ENCODE results near the gene DTNB.

The DTNB gene

DNA sequence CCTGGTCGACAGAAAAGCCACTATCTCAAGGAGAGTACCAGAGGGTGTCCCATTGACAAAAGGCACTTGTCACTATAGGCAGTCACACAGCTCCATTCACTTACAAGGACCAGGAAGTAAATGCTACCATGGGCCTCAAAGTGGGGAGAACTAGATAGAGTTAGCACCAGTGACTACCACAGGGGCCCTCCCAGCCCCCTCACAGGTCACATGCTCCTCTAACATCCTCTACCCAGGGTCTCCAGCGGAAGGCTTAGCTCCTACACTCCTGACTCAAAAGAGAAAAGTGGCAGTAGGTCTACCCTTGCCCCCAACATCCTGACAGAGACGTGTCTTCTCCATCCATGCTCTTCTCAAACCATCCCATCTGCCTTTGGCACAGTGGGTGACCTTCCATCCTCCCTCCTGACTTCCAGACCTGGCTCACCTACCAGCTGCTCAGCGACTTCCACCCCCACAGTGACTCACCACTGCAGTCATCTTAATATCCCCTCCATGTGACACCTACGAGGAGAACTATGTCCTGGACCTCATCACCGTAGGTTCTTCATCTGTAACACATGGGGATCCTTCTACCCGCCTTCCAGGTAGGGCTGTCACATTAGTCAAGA is 326.1 kb downstream of the DTNB start:
- Histone ChIP-seq H3K4me1 (peaks cover 11 to 33% (median 19%) of the 10 kb centered on the region in 10 experiments), H3K27me3 (no peaks in the 10 kb centered on the region), H3K9ac (no peak overlapping the region), H3K36me3 (no peaks in the 10 kb centered on the region), H3K9me3 (replicated peaks in 1 of 11) (peaks cover 0 to 16% (median 5%) of the 10 kb centered on the region in 11 experiments; a peak in 14 of 22 replicates), H4K20me1 (0 out of 22 replicates have a peak, but pooled peaks cover 0 to 3% (median 0%) of the 10 kb centered on the region in 11 experiments), H3K4me2 (peak overlapping the region in 1 of 11 experiments; percentile 10; a peak in 1 of 22 replicates), H3K4me3 (no peak overlapping the region), H3K27ac (no peak overlapping the region)
- no peak for TF ChIP-seq Cebpa-rat (IDR thresholded peaks at IDR 0.05)

DNA sequence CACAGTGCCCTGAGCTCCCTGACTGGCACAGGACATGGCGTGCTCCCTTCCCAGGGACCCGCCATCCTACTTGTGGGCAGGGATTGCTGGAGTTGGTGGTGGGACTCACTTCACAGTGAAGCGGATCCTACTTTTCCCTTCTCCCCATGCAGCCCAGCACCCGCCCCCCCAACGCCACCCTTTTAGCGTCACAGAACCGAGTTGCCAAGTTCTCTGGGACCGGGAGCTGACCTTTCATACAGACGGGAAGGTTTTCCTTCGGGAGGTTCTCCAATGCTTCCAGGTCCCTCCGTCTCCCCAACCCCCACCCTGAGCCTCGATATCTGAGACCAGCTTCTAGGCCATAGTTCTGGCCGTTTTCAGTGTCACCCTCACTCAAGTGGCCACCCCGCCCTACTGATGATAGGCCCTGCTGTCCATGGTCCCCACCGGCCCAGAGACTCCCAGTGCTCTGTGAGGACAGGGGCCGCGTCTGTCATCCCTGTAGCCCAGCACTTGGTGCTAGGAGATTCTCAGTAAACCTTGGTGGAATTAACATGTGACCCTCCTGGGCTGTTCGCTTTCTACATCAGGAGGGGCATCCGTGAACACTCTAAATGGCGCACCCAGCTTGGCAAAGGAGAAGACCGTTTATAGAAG is 330.1 kb downstream of the DTNB start:
- Histone ChIP-seq H3K36me3 (peaks cover 0 to 6% (median 0%) of the 10 kb centered on the region in 11 experiments; a peak in 2 of 22 replicates), H3K4me3 (no peak overlapping the region), H3K4me1 (peaks cover 25 to 35% (median 28%) of the 10 kb centered on the region in 10 experiments), H3K27me3 (no peaks in the 10 kb centered on the region), H3K27ac (no peak overlapping the region), H3K9me3 (replicated peaks in 1 of 11) (no peaks in the 10 kb centered on the region), H4K20me1 (peaks cover 16 to 23% (median 21%) of the 10 kb centered on the region in 11 experiments), H3K9ac (no peak overlapping the region), H3K4me2 (peak overlapping the region in 9 of 11 experiments; percentile 69 to 97 (median 84); a peak in 13 of 22 replicates)
- TF ChIP-seq Cebpa-rat (IDR thresholded peaks at IDR 0.05), result no peak

DNA sequence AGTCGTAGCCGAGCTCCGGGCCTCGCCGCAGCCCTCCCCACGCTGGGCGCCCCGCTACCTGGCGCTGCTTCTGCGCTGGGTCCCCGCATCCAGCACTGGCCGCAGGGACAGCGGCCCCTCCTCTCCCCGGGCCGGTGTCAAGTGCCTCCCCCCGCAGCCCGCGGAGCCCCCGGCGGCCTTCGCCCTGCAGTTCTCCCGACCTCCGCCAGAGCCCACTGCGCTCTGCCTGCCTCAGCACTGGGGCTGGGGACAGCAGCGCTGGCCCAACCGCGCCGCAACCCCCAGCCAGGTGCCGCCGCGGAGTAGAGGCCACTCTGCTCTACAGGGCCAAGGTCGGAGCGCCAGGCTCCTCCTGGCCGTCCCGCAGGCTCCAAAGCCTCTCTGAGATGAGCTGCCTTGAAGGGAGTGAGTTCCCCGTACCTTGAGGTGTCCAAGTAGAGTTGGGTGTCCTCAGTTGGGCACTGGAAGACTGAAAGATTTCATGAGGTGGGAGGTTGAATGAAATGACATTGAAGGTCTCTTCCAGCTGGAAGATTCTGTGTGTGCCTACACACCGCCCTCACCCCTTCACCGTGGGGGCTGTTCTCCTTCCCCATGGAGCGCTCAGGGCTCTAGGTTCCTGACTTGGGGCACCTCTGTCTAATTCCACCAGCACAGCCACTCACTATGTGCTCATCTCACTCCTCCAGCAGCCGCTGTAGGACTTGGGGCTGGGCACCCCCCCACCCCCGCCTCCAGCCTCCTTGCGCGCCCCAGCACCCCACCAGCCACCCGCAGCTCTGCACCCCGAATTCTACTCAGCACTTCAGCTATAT is 330.8 kb downstream of the DTNB start:
- H3K9ac ChIP-seq, result peak overlapping the region; percentile 85 to 95 (median 86)
- no peak for TF ChIP-seq Cebpa-rat (IDR thresholded peaks at IDR 0.05)
- peak overlapping the region; percentile 77 to 88 (median 83) for H3K27ac ChIP-seq
- peaks cover 24 to 30% (median 29%) of the 10 kb centered on the region in 11 experiments for H4K20me1 ChIP-seq
- peaks cover 0 to 8% (median 0%) of the 10 kb centered on the region in 11 experiments; a peak in 3 of 22 replicates for H3K36me3 ChIP-seq
- H3K4me1 ChIP-seq, result peaks cover 32 to 42% (median 35%) of the 10 kb centered on the region in 10 experiments
- H3K4me3 ChIP-seq, result peak overlapping the region; percentile 75 to 96 (median 88)
- H3K9me3 ChIP-seq (replicated peaks in 1 of 11), result no peaks in the 10 kb centered on the region
- peak overlapping the region; percentile 69 to 97 (median 88) for H3K4me2 ChIP-seq
- no peaks in the 10 kb centered on the region for H3K27me3 ChIP-seq

DNA sequence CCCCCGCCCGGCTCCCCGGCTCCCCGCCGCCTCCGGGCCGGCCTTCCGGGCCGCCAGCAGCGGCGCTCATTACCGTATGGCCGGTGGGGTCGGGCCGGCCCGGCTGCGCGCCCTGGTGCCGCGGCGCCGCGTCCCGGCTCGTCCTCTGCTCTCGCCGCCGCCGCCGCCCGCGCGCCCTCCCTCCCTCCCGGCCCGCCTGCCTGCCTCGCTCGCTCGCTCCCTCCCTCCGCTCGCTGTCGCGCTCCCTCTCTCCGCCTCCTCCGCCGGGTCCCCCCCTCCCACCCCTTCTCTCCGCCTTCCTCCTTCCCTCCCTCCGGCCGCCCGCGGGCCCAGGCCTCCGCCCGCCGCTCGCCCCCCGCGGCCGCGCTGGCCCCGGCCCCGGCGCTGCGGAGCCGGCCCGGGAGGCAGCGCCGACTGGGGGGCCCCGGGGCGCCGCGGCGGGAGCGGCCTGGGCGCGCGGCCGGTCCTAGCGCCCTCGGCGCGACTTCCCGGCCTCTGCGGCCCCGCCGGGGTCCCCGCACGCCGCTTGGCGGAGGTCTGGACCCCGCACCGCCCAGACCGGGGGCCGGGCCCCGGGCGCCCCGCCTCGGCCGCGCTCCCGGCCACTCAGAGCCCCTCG is 331.5 kb downstream of the DTNB start, which contains the start of gene DNMT3A:
DNMT3A (minus strand) TSS at position 173 of the 619 bp plus-strand sequence. CDS start 27,941 bp downstream, outside the sequence.
- no peaks in the 10 kb centered on the region for H3K27me3 ChIP-seq
- peaks cover 40 to 45% (median 42%) of the 10 kb centered on the region in 10 experiments for H3K4me1 ChIP-seq
- peak within 1 kb of the TSS; percentile 82 to 97 (median 91) for H3K4me2 ChIP-seq
- peaks cover 0 to 8% (median 0%) of the 10 kb centered on the region in 11 experiments; a peak in 3 of 22 replicates for H3K36me3 ChIP-seq
- H4K20me1 ChIP-seq, result peaks cover 31 to 37% (median 36%) of the 10 kb centered on the region in 11 experiments
- peak within 1 kb of the TSS; percentile 85 to 95 (median 86) for H3K9ac ChIP-seq
- no peaks in the 10 kb centered on the region for H3K9me3 ChIP-seq (replicated peaks in 1 of 11)
- H3K27ac ChIP-seq, result peak within 1 kb of the TSS; percentile 77 to 88 (median 84)
- peak within 1 kb of the TSS; percentile 75 to 96 (median 88) for H3K4me3 ChIP-seq
- no peak for TF ChIP-seq Cebpa-rat (IDR thresholded peaks at IDR 0.05)

DNA sequence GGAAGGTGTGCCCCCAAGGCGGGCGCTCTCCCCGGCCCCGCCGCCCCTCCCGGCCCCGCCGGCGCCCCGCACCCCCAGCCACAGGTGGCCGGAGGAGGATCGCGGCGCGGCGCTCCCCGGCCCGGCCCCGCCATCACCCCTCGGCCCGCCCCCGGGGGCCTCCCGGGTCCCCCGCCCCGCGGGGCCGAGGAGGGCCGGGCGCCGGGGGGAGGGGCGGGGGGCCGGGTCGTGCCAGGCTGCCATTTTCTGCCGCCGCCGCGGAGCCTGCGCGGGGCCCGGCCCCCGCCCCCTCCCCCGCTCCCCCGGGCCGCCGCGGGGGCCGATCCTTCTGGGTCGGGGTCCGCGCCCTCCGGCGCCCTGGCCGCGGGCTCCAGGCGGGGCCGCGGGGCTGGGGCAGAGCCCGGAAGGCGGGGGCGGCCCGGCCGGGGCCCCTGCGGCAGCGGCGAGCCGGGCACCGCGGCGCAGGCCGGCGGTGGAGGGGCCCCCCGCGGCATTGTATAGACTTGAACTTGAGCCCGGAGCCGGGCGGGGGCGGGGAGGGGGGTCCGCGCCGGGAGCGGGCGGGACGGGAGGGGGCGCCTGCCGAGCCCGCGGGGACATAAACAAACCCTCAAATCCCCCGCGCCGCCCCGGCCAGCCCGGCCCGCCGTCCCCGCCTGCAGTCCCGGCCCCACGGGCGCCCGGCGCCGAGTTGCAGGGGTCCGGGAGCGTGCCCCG is 332.2 kb downstream of the DTNB start:
- Histone ChIP-seq H3K9ac (peak overlapping the region; percentile 85 to 95 (median 86)), H3K4me1 (peaks cover 46 to 51% (median 49%) of the 10 kb centered on the region in 10 experiments), H3K4me3 (peak overlapping the region; percentile 75 to 96 (median 88)), H3K27me3 (no peaks in the 10 kb centered on the region), H3K36me3 (peaks cover 0 to 8% (median 0%) of the 10 kb centered on the region in 11 experiments; a peak in 3 of 22 replicates), H3K27ac (peak overlapping the region; percentile 77 to 88 (median 84)), H4K20me1 (peaks cover 38 to 44% (median 43%) of the 10 kb centered on the region in 11 experiments), H3K4me2 (peak overlapping the region in 8 of 11 experiments; percentile 82 to 96 (median 90); a peak in 11 of 22 replicates), H3K9me3 (replicated peaks in 1 of 11) (no peaks in the 10 kb centered on the region)
- TF ChIP-seq Cebpa-rat (IDR thresholded peaks at IDR 0.05), result no peak

DNA sequence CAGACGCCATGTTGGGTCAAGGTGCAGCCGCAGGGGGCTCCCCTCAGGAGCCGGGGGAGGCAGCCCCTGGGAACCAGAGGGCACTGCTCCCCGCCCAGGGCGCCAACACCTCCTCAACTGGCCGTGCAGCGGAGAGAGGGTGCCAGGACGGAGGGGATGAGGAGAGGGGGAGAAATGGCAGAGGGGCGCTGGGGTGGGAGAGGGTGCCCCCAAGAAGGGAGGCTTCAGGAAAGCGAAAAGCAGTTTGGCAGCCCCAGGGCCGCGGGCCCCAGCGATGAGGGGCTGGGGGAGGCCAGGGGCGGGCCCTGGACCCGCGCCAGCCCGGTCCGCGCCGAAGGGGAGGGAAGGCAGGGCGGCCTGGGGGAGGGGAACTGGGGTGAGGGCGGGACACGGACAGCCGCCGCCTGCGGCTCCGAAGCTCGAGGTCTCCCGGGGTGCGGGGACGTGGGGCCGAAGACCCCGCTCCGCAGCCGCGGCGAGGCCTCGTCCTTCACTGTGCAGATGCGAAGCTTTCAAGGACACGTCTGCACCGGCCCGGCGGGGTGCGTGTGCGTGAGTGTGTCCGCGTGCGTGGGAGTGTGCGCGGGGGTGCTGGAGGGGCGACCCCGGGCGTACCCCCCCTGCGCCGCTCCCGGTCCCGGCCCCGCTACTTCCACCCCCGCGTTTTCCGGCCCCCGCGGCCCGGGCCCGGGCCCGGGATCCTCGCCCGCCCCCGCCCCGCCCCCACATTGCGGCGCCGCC is 333.0 kb downstream of the DTNB start:
- Histone ChIP-seq H4K20me1 (peaks cover 46 to 52% (median 51%) of the 10 kb centered on the region in 11 experiments), H3K27me3 (no peaks in the 10 kb centered on the region), H3K27ac (peak overlapping the region in 10 of 11 experiments; percentile 49 to 88 (median 60); a peak in 17 of 22 replicates), H3K9ac (peak overlapping the region; percentile 85 to 95 (median 86)), H3K4me2 (peak overlapping the region; percentile 82 to 96 (median 89)), H3K9me3 (replicated peaks in 1 of 11) (no peaks in the 10 kb centered on the region), H3K36me3 (peaks cover 0 to 8% (median 0%) of the 10 kb centered on the region in 11 experiments; a peak in 3 of 22 replicates), H3K4me1 (peaks cover 55 to 59% (median 57%) of the 10 kb centered on the region in 10 experiments), H3K4me3 (peak overlapping the region; percentile 75 to 96 (median 88))
- no peak for TF ChIP-seq Cebpa-rat (IDR thresholded peaks at IDR 0.05)

DNA sequence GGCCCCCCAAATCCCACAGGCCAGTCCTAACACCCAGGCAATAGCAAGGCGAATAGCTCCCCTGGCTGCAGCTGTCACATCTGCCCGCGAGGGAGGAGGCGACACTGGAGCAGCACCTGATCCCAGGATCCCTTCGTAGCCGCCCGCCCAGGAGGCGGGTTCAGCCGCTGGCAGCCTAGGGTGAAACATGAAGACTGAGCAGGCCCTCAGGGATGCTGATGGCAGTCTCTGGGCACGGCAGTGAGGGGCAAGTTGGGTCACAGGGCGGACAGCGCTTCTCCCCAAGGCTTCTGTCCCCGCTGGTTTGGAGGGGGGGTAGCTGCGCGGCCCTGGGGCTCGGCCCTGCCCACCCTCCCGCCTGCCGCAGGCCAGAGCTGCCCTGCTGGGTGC is 333.6 kb downstream of the DTNB start:
- H3K4me2 ChIP-seq, result peak overlapping the region; percentile 82 to 96 (median 89)
- H3K27ac ChIP-seq, result peak overlapping the region in 2 of 11 experiments; percentile 56 to 58; a peak in 2 of 22 replicates
- no peak for TF ChIP-seq Cebpa-rat (IDR thresholded peaks at IDR 0.05)

More for the DNA sequence above, 333.6 kb downstream of the DTNB start:
- H3K4me1 ChIP-seq, result peaks cover 59 to 65% (median 62%) of the 10 kb centered on the region in 10 experiments
- H3K9ac ChIP-seq, result peak overlapping the region in 8 of 11 experiments; percentile 85 to 95 (median 86); a peak in 9 of 22 replicates
- H3K27me3 ChIP-seq, result no peaks in the 10 kb centered on the region
- H4K20me1 ChIP-seq, result peaks cover 50 to 58% (median 56%) of the 10 kb centered on the region in 11 experiments
- peak overlapping the region in 7 of 10 experiments; percentile 75 to 96 (median 87); a peak in 11 of 20 replicates for H3K4me3 ChIP-seq
- no peaks in the 10 kb centered on the region for H3K9me3 ChIP-seq (replicated peaks in 1 of 11)
- H3K36me3 ChIP-seq, result peaks cover 0 to 8% (median 0%) of the 10 kb centered on the region in 11 experiments; a peak in 3 of 22 replicates
